Tibial artery (tissue), 4 donors: Measurements from ENCODE around the gene CDCA3.
"Not testable (repeated sequence)": the region's sequence is repeated elsewhere in the genome, so short reads cannot be mapped to it uniquely, and the experiment has no call there.

ENCODE experiments used
- DNase-seq, 2 donors: peaks; one replicate each; pipeline ENCODE4 v3.0.0-alpha.2; 2019
- H3K27ac ChIP-seq, 2 donors: fragments of 200-600 bp; sonication (generic) in 1 of 2; 1 replicate in 1 of 2; 2 replicates in 1 of 2; pipeline ENCODE4 v1.5.1; 2018 to 2019; ENCODE audit warnings: mild to moderate bottlenecking in 1 of 2
- H3K27me3 ChIP-seq, 2 donors: fragments of 200-600 bp; sonication (generic) in 1 of 2; one replicate each; pipeline versions ENCODE4 v1.5.1 to v1.6.0; 2016 to 2019
- H3K36me3 ChIP-seq, 3 donors: fragments of 200-600 bp; sonication (generic) in 2 of 3; one replicate each; pipeline ENCODE4 v1.5.1; 2016 to 2019; ENCODE audit warnings: mild to moderate bottlenecking in 2 of 3
- H3K4me1 ChIP-seq, 4 donors: fragments of 200-600 bp; sonication (generic) in 2 of 4; 1 replicate in 3 of 4; 2 replicates in 1 of 4; pipeline ENCODE4 v1.5.1; 2016 to 2019
- H3K4me3 ChIP-seq, 2 donors: fragments of 200-600 bp; sonication (generic) in 1 of 2; 1 replicate in 1 of 2; 2 replicates in 1 of 2; pipeline ENCODE4 v1.5.1; 2018 to 2019; ENCODE audit warnings: mild to moderate bottlenecking in 2 of 2
- H3K9me3 ChIP-seq, 3 donors: fragments of 200-600 bp; sonication (generic) in 1 of 3; one replicate each; pipeline ENCODE4 v1.5.1; 2016 to 2019
- CTCF ChIP-seq, 2 experiments: fragments of 200-600 bp in 1 of 2; fragments of 450-650 bp in 1 of 2; IDR thresholded peaks; one replicate each; pipeline ENCODE4 v1.5.1; 2017 to 2019; ENCODE audit warnings: antibody characterized with exemption in 2 of 2, mild to moderate bottlenecking in 1 of 2, moderate library complexity in 1 of 2
- intact Hi-C: fragments of 100-400 bp; cut with DNase I; formaldehyde crosslinking; loops from one replicate; pipeline ENCODE4 v1.15.0; 2023; ENCODE audit warnings: low total_unique reads

The CDCA3 gene

GRCh38 chr12:6868211-6869048 is 17.3 kb upstream of the CDCA3 start:
- no peaks in the 10 kb centered on the region for H3K9me3 ChIP-seq
- H3K4me1 ChIP-seq: peaks cover 0 to 56% (median 44%) of the 10 kb centered on the region in 4 donors
- no peak for TF ChIP-seq CTCF (IDR thresholded peaks at IDR 0.05)
- peak overlapping the region; percentile 94 to 100 for H3K4me3 ChIP-seq
- H3K27me3 ChIP-seq: no peaks in the 10 kb centered on the region
- peak overlapping the region; percentile 99 to 100 for H3K27ac ChIP-seq
- DNase-seq: no peak
- peaks cover 20 to 50% (median 35%) of the 10 kb centered on the region in 3 donors for H3K36me3 ChIP-seq
- intact Hi-C loops: loop anchor here (5.0 kb wide), 2 partner anchors 74 to 99 kb away; partner anchors contain the start of genes C12orf57 and RNU7-1

GRCh38 chr12:6867413-6868210 is 16.5 kb upstream of the CDCA3 start, which contains the start of gene TPI1:
Gene TPI1, plus strand, starts transcription at chr12:6867531. Its CDS starts 36 bp downstream, at chr12:6867567.
- H3K4me1 ChIP-seq: peaks cover 0 to 55% (median 44%) of the 10 kb centered on the region in 4 donors
- H3K36me3 ChIP-seq: peaks cover 28 to 58% (median 43%) of the 10 kb centered on the region in 3 donors
- peak within 1 kb of the TSS; percentile 94 to 100 for H3K4me3 ChIP-seq
- intact Hi-C loops: loop anchor here (5.0 kb wide), 2 partner anchors 75 to 100 kb away; partner anchors contain the start of genes C12orf57 and RNU7-1
- peak in 1 of 2 donors; percentile 94 for DNase-seq
- peak within 1 kb of the TSS; percentile 99 to 100 for H3K27ac ChIP-seq
- no peaks in the 10 kb centered on the region for H3K9me3 ChIP-seq
- no peaks in the 10 kb centered on the region for H3K27me3 ChIP-seq
- peak in 1 of 2 experiments; percentile 6 for TF ChIP-seq CTCF (IDR thresholded peaks at IDR 0.05)

- peak overlapping the region; percentile 99 to 100 for H3K27ac ChIP-seq
- no peaks in the 10 kb centered on the region for H3K27me3 ChIP-seq
- intact Hi-C loops: loop anchor here (5.0 kb wide), 2 partner anchors 75 to 100 kb away; partner anchors contain the start of genes C12orf57 and RNU7-1
- no peaks in the 10 kb centered on the region for H3K9me3 ChIP-seq
- peaks cover 35 to 64% (median 45%) of the 10 kb centered on the region in 3 donors for H3K36me3 ChIP-seq
- H3K4me3 ChIP-seq: peak overlapping the region; percentile 94 to 100
- H3K4me1 ChIP-seq: peaks cover 0 to 48% (median 41%) of the 10 kb centered on the region in 4 donors
- peak; percentile 83 to 85 for DNase-seq
- TF ChIP-seq CTCF (IDR thresholded peaks at IDR 0.05): no peak
These were observed 15.9 kb upstream of the CDCA3 start for GRCh38 chr12:6866920-6867412.

- TF ChIP-seq CTCF (IDR thresholded peaks at IDR 0.05): no peak
- Histone ChIP-seq H3K4me1 (peaks cover 0 to 42% (median 35%) of the 10 kb centered on the region in 4 donors), H3K27me3 (no peaks in the 10 kb centered on the region), H3K36me3 (peaks cover 38 to 68% (median 48%) of the 10 kb centered on the region in 3 donors), H3K9me3 (no peaks in the 10 kb centered on the region), H3K4me3 (peak overlapping the region; percentile 94 to 100), H3K27ac (peak overlapping the region; percentile 99 to 100)
- DNase-seq: peak in 1 of 2 donors; percentile 75
- intact Hi-C loops: loop anchor here (5.0 kb wide), 2 partner anchors 76 to 101 kb away; partner anchors contain the start of genes C12orf57 and RNU7-1
These were observed 15.3 kb upstream of the CDCA3 start for GRCh38 chr12:6866163-6866919.

- not testable (repeated sequence) for H3K27me3 ChIP-seq, H3K9me3 ChIP-seq, H3K4me3 ChIP-seq, DNase-seq
- peak overlapping the region in 1 of 2 donors; percentile 100 for H3K27ac ChIP-seq
- H3K4me1 ChIP-seq: peaks cover 0 to 33% (median 29%) of the 10 kb centered on the region in 4 donors
- intact Hi-C loops: loop anchor here (5.0 kb wide), 2 partner anchors 77 to 102 kb away; partner anchors contain the start of genes C12orf57 and RNU7-1
- peaks cover 47 to 68% (median 48%) of the 10 kb centered on the region in 3 donors for H3K36me3 ChIP-seq
These were observed 14.2 kb upstream of the CDCA3 start for GRCh38 chr12:6865307-6865706.
